Measurements from ENCODE around the gene ZBED4.
A peak's percentile ranks its signal among the peaks of the same experiment; 100 is the strongest.

The ZBED4 gene

DNA sequence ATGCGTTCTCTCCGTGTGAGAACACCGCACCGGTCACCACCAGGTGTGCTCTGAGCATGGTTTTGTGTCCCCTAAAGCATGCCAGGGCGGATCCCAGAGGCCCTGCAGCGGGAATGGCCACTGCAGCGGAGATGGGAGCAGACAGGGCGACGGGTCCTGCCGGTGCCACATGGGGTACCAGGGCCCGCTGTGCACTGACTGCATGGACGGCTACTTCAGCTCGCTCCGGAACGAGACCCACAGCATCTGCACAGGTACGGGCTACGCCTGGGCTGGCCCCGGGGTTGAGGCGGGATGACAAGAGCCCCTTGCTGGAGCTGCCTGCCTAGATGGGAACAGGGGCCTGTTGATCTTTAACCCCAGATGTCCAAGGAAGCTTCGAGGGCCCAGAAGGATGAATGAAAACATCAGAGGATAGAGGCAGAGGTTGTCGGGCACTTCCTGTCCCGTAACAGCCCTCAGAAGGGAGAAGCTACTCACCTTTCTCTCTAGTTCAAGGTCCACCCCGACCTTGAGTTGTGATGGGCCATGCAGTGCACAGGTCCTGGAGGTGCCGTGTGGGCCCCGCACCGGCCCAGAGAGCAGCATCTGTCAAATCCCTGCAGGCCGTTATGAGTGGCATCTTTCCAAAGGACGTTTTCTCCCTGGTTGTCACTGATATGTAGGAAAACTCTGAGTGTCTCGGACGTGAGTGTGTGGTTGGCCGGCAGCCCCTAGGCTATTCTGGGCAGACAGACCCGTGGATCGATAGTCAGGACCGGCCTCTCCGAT is 68.0 kb downstream of the ZBED4 start:
- no peak for DNase-seq (ENCODE audit: low spot score)

DNA sequence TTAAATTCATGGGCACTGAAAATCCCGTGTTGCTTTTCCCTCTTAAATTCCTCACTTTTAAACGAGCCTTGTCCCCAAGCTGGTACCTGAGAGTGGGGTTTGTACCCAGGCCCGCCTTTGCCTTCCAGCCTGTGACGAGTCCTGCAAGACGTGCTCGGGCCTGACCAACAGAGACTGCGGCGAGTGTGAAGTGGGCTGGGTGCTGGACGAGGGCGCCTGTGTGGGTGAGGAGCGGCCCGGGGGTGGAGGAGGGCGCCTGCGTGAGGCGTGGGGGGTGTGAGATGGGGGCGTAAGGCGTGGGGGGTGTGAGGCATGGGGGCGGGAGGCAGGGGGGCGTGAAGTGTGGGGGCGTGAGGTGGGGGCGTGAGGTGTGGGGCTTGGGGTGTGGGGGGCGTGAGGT is 68.8 kb downstream of the ZBED4 start:
- DNase-seq (ENCODE audit: low spot score): no peak

DNA sequence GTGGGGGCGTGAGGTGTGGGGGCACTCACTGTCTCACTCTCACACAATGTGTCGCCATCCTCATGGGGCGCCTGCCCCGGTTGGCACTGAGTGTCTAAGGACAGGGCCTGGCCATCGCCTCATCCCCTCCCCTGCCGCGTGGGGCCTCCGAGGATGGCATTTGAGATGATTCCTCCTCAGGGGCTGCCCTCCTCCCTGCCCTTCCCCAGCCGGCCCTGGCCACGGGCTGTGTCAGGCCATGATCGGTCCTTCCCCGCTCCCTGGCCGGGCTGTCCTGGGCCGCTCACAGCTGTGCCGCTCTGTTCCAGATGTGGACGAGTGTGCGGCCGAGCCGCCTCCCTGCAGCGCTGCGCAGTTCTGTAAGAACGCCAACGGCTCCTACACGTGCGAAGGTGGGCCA is 69.3 kb downstream of the ZBED4 start:
- DNase-seq (ENCODE audit: low spot score): no peak

- no peak for DNase-seq (ENCODE audit: low spot score)
Measured at GRCh38 chr22:49923445-49923844, 69.8 kb downstream of the ZBED4 start.

- DNase-seq (ENCODE audit: low spot score): no peak
Measured at GRCh38 chr22:49924113-49924833, 70.6 kb downstream of the ZBED4 start.

GRCh38 chr22:49925525-49926128 is 72.0 kb downstream of the ZBED4 start:
- no peak for DNase-seq (ENCODE audit: low spot score)

DNA sequence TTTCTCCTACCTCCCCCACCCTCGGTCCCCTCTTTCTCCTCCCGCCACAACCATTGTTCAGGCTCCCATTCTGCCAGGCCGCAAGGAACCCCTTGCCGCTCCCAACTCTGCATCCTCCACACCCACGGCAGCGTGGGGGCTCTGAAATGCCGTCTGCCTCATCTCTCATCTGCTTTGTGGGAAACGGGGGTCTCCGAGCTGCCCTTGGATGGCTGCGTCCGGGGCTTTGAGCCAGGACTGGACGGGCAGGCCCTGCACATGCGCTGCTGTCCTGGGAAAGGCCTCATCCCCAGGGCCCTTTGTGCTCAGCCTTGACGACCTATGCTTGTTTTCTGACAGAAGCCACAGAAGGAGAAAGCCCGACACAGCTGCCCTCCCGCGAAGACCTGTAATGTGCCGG is 73.3 kb downstream of the ZBED4 start:
- no peak for DNase-seq (ENCODE audit: low spot score)

DNA sequence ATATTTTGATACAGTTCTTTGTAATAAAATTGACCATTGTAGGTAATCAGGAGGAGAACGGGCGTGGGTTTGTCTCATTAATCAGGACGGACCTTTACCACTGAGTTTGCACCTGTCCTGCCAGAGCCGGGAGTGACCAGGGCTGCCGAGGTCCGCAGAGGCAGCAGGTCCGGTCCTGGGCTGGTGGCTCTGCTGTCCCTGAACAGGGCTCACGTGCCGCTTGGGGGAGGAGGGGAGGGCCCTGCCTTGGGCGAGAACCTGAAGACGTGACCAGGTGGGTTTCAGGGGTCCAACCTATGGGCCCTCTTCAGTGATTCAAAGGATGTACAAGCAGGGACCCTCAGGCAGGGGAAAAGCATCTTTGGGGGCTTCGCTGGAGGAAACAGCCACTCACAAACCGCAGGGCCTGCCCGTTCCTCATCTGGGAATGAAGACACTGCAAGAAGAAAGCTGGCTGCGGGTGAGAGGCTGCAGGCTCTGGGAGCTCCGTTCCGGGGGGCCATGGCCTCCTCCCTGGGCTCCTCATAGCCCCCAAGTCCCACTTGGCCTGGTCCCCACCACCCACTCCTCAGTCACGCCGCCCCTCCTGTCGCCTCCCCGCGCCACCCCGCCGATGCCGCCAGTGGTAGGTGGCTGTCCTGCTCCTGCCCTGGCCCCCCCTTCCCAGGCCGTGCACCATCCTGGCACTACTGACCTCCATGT is 74.0 kb downstream of the ZBED4 start:
- DNase-seq (ENCODE audit: low spot score): no peak

- no peak for DNase-seq (ENCODE audit: low spot score)
Measured at GRCh38 chr22:49928185-49928495, 74.5 kb downstream of the ZBED4 start.

GRCh38 chr22:49928555-49929210 is 75.0 kb downstream of the ZBED4 start:
- no peak for DNase-seq (ENCODE audit: low spot score)

DNA sequence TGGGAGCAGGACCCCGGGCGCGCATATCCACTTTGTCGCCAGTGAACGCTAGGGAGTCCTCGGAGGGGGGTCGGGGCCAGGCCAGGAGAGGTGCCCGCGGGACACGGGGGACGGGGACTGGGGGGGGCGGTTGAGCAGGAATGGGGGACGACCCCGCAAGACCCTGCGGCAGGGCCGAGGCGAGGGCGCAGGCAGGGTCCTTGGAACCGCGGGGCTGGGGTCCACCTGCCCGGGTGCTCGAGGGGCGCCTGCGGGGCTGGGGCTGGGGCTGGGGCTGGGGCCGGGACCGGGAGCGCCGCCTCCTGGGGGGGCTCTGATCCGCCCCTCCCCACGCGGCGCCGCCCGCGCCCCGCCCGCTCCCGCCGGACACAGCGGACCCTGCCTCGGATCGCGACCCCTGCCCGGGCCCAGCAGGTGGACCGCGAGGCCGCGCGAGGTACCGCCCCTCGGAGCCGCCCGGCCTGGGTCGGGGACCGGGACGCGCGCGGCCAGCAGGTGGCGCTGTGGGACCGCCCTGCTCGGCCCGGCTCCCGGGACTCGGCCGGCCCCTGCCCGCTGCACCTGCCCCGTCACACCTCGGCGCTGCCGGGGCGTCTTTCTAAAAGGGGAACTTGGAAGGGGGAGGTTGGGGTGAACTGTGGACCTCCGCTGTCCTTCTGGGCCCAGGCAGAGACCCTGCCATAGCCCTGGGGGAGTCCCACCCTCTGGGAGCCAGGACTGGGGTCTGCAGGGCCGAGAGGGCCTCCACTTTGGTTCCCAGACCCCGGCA is 75.8 kb downstream of the ZBED4 start:
- DNase-seq (ENCODE audit: low spot score): peak; percentile 97

GRCh38 chr22:49929994-49930575 is 76.4 kb downstream of the ZBED4 start:
- DNase-seq (ENCODE audit: low spot score): no peak

DNA sequence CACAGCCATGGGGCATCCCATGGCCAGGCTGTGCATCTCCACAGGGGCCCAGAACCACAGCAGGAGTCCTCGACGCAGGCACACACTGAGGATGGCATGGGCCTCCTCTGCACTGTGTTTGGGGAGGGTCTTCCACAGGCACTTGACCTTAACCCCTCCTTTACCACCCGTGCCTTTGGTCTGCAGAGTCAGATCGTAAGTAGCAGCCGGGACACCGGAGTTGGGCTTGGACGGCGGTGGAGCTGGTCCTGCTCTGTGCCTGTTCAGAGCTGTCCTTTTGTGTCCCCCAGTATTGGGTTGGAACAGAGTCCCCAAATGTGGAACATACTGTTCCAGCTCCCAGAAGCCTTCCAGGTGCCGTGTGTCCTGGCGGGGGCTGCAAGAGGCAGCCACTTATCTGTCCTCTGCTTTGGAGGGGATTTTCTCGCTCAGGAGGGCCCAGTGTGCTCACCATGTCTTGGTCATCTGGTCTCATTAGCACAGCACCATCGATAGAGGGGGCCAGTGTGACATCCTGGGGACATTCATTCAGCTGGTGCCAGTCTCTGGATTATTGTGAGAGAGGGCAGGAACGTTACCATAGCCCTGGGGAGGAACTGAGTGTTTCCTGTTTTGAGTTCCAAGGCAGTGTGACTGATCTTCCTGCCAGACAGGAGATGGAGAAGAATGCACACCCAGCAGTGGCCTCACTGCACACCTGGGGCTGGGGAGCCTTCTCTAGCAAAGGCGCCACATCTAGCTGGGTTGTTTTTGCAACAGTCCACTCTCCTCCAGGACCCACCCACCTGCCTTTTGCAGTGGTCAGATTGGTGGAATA is 77.2 kb downstream of the ZBED4 start:
- no peak for DNase-seq (ENCODE audit: low spot score)

DNA sequence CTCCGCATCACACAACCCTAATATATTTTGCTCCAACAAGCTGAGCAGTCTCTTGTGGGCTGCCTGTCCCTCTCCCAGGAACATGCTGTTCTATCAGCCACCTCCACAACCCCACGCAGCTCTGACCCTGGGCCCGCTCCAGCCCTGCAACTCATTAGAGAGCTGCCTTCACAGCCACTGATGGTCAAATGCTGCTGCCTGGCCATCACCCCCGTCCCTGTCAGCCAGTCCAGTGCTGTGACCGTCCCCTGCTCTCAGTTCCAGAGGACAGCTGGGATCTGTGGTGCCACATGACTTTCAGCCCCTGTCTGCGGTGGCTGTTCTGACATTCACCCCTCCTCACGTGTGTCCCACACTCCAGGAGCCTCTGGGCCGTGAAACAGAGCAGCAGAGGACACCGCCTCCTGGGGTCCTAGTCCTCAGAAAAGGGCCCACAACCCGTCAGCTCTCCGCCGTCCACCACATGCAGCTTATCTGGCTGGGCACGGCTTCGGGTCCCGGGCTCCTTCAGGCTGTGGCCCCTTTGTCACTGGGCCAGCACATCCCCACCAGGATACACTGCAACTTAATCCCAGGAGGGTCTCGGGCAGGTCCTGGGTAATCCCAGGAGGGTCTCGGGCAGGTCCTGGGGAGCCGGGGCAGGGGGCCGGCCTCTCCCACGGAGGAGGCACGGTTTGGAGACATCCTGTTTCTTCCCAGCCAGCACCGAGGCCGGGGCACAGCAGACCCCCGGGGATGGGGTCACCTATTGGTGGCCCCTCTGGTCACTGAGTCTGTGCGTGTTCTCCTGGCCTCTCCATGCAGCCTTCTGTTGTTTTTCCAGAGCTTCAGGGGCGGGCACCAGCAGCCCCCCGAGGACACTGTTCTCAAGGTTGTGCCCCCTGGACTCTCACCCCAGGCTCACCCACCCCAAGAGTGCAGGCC is 79.9 kb downstream of the ZBED4 start:
- DNase-seq (ENCODE audit: low spot score): no peak

- no peak for DNase-seq (ENCODE audit: low spot score)
Measured at GRCh38 chr22:49934160-49934890, 80.7 kb downstream of the ZBED4 start.

DNA sequence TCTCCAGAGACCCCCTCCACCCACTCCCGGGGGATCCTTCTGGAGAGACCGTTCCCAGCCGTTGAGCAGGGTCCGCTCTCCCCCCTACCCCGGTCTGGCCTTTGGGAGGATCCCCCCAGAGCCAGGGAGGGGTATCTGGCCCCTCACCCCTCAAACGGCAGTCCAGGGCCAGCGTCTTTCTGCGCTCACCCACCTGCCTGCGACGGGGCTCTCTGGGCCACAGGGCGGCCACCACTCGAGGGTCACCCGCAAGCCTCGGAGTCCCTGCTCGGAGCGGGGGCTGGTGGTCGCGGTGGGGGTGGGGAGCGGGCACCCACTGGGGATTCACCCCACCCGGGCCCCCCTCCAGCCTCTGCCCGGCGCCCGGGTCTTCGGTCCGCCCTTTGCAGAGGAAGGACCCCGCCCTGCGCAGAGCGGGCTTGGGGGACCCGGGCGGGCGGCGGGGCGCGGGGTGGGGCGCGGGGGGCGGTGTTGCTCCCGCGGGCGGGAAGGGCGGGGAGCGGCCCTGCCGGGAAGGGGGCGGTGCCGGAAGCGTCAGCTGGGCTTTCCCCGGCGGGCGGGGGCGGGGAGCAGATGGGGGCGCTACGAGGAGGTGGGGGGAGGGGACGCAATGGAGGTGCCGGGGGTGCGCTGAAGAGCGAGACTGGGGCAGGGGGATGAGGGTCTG is 81.4 kb downstream of the ZBED4 start:
- DNase-seq (ENCODE audit: low spot score): peak; percentile 73

DNA sequence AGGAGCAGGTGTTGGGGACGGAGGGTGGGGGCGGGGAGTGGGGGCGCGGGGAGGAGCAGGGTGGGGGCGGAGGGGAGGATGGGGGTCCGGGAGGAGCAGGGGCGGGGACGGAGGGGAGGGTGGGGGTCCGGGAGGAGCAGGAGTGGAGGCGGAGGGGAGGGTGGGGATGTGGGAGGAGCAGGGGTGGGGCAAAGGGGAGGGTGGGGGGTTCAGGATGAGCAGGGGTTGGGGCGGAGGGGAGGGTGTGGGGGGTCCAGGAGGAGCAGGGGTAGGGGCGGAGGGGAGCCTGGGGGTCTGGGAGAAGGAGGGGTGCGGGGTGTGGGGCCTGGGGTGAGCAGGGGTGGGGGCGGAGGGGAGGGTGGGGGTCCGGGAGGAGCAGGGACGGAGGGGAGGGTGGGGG is 81.9 kb downstream of the ZBED4 start:
- DNase-seq (ENCODE audit: low spot score): no peak
